ENCODE measurements around the gene REXO1.
"Not testable (repeated sequence)": the region's sequence is repeated elsewhere in the genome, so short reads cannot be mapped to it uniquely, and the experiment has no call there.

Gene REXO1

GRCh38 chr19:1880611-1881392, 32.5 kb upstream of the REXO1 start:
- DNase-seq (ENCODE audit: low spot score): no peak
- in situ Hi-C loops (cut with MboI; ENCODE audit: low sequenced_read_pairs, unreplicated experiment): no loop called here

GRCh38 chr19:1879982-1880381, 31.7 kb upstream of the REXO1 start:
- in situ Hi-C loops (cut with MboI; ENCODE audit: low sequenced_read_pairs, unreplicated experiment); DNase-seq (ENCODE audit: low spot score): not testable (repeated sequence)

More at GRCh38 chr19:1880611-1881392, 32.5 kb upstream of the REXO1 start:
- no peak for TF ChIP-seq CTCF (IDR thresholded peaks at IDR 0.05; ENCODE audit: borderline replicate concordance, control extremely low read depth, extremely low read depth, insufficient read depth, missing control alignments)

- DNase-seq (ENCODE audit: low spot score); in situ Hi-C loops (cut with MboI; ENCODE audit: low sequenced_read_pairs, unreplicated experiment): not testable (repeated sequence)
Observed at GRCh38 chr19:1878583-1878982, 30.3 kb upstream of the REXO1 start.

GRCh38 chr19:1877280-1877660, 29.0 kb upstream of the REXO1 start:
- in situ Hi-C loops (cut with MboI; ENCODE audit: low sequenced_read_pairs, unreplicated experiment); DNase-seq (ENCODE audit: low spot score): not testable (repeated sequence)

GRCh38 chr19:1876496-1877279, 28.4 kb upstream of the REXO1 start:
- in situ Hi-C loops (cut with MboI; ENCODE audit: low sequenced_read_pairs, unreplicated experiment); DNase-seq (ENCODE audit: low spot score): not testable (repeated sequence)

GRCh38 chr19:1875646-1876495, 27.6 kb upstream of the REXO1 start:
- peak; percentile 91 for DNase-seq (ENCODE audit: low spot score)
- in situ Hi-C loops (cut with MboI; ENCODE audit: low sequenced_read_pairs, unreplicated experiment): no loop called here
- TF ChIP-seq CTCF (IDR thresholded peaks at IDR 0.05; ENCODE audit: borderline replicate concordance, control extremely low read depth, extremely low read depth, insufficient read depth, missing control alignments): no peak

DNA sequence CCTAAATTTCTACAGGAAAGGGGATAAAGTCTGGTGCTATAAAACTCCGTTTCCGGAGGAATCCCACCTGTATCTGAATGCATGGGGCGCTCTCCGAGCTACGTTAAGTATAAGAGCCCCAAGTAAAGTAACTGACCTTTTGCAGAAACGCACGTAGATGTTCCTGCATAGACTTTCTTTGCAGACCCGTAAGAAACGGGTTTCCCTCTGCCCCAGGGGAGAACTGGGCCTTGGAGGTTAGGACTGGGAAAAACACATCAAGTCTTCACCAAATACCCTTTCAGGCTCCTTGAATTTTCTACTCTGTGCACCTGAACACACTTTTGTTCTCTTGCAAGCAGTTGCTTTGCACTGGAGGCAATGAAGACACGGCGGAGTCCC, 27.0 kb upstream of the REXO1 start:
- in situ Hi-C loops (cut with MboI; ENCODE audit: low sequenced_read_pairs, unreplicated experiment); DNase-seq (ENCODE audit: low spot score): not testable (repeated sequence)

- in situ Hi-C loops (cut with MboI; ENCODE audit: low sequenced_read_pairs, unreplicated experiment): no loop called here
- no peak for DNase-seq (ENCODE audit: low spot score)
- TF ChIP-seq CTCF (IDR thresholded peaks at IDR 0.05; ENCODE audit: borderline replicate concordance, control extremely low read depth, extremely low read depth, insufficient read depth, missing control alignments): no peak
Observed at GRCh38 chr19:1874554-1875185, 26.4 kb upstream of the REXO1 start.
